22Rv1 (cell line): ENCODE measurements around the gene ERCC2.

Source experiments
- CTCF ChIP-seq: fragments of 450-650 bp; IDR thresholded peaks from 2 replicates; pipeline ENCODE4 v1.5.1; 2017; ENCODE audit warnings: mild to moderate bottlenecking
- ZFX ChIP-seq: fragments of 450-650 bp; IDR thresholded peaks from 2 replicates; pipeline ENCODE4 v1.6.1; 2017; ENCODE audit warnings: antibody characterized with exemption, borderline replicate concordance

- TF ChIP-seq CTCF (no peak), ZFX (no peak)
These were observed 58.8 kb downstream of the ERCC2 start for GRCh38 chr19:45311621-45312020.
